ENCODE results near the gene ZFP64.
"Not testable (repeated sequence)": the region's sequence is repeated elsewhere in the genome, so short reads cannot be mapped to it uniquely, and the experiment has no call there.

The ZFP64 gene

GRCh38 chr20:52200870-52201269, 9.3 kb upstream of the ZFP64 start:
- peak; percentile 10 for DNase-seq

GRCh38 chr20:52196845-52197244, 5.3 kb upstream of the ZFP64 start:
- DNase-seq: no peak

GRCh38 chr20:52193886-52194545, 2.4 kb upstream of the ZFP64 start:
- DNase-seq: no peak

GRCh38 chr20:52193133-52193532, 1.6 kb upstream of the ZFP64 start:
- peak; percentile 25 for DNase-seq

GRCh38 chr20:52192719-52193007, 1.1 kb upstream of the ZFP64 start:
- not testable (repeated sequence) for DNase-seq

- DNase-seq: peak; percentile 6
Measured at GRCh38 chr20:52191916-52192718, 538 bp upstream of the ZFP64 start.

- no peak for DNase-seq
Measured at GRCh38 chr20:52190437-52191131, 995 bp downstream of the ZFP64 start.

DNA sequence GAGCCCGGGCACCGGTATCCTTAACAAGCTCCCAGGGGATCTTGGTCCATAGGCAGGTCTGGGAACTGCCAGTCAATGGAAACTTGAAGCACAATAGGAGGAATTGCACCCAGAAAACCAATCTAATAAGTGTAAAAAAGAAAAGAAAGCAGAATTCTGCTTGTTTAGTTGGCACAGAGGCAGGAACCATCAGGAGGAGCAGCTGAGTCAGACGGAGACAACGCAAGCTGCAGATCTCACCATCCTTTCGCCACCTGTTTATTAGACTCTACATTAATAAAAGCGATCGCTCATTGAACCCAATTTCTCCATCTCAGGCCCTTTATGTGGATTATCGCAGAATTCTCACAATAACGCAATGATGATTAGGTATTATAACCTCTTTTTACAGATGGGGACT, 9.8 kb downstream of the ZFP64 start:
- DNase-seq: no peak

DNA sequence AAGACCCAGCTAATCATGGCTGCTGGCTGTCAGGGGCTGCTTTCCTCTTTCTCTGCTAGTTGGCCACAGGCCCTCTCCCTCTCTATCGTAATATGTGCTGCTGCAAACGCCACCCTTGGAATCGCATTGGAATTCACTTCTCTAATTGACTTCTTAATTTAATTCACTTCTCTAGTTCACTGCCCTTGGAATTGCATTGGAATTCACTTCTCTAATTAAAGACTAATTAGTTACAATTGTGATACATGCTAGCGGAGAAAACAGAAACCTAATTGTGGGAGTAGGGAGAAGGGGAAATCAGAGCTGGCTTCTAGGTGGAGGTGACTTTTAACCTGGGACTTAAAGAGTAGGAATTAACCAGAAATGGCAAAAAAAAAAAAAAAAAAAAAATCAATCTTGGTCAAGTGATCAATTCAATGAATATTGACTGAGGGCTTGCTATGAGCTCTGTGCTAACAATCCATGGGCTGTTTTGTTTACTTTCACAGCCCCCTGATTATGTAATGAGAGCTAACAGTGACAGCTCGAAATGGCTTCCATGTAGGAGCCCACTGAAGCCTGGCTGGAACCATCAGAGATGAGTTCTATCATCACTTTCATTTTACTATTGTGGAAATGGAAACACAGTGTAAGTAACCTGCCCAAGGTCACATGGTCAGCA, 11.3 kb downstream of the ZFP64 start:
- no peak for DNase-seq

DNA sequence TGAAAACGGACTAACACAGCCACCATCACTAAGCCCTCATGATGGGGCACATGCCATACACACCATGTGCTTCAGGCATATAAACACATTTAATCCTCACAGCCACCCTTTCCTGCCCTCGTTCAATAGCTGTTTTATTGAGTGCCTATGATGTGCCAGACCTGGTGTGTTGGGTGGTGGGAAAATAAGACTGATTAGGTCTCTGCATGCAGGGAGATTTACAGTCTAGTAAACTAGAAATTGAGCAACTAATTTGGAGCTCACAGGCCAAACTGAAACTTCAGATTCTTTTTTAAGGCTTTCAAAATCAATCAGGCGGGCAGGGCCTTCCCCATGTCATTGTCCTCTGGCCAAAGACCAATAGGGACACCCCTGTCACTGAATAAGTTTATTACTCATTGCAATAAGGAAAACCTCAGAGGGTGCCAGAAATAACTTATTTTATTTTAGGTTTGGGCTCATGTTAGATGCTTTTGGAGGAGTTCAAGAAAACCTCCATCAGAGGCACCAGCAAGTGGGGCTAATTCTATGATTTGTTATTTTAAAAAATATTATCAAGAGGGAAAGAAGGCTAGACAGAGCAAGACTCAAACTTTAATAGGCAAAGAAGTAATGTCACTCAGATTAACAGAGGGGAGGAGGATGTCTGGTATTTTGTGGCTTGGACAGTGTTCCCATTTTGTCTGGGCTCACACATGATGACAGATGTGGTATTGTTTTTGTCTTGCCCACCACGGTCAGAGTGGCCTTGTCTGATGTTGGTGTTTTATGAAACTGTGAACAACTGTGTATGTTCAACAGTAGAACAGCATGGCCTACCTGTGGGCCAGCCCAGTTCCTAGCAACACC, 12.0 kb downstream of the ZFP64 start:
- no peak for DNase-seq

DNA sequence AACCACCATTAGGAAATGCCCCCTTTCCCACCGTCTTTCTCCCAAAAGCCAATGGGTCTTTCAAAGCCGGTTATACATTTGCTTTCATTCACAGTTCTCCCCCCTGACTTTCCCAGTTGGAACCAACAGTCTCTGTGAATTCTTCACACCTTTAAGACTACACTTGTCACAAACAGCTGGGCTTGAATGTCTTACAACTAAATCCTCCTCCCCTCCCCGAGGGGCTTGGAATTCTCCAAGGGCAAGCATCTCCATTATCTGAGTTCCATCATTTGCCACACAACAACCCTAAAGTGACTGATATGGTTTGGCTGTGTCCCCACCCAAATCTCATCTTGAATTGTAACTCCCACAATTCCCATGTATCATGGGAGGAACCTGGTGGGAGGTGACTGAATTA, 12.9 kb downstream of the ZFP64 start:
- no peak for DNase-seq

DNA sequence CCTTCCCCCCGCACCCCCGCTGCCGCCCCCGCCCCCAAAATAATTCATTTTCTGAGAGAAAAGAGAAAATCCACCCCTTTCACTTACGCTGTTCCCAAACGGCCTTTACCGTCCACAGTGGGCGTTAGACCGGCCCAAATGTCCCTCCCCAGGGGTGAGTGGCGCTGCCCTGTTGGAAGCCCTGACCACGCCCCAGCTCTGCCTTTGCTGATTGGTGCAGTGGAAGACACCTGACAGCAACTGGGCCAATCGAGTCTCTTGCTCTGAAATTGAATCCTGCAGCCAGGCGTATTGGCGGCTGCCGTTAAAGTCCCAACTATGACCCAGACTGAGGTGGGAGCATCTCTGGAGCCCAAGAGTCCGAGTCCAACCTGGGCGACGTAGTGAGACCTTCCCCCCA, 15.7 kb downstream of the ZFP64 start:
- DNase-seq: no peak

- DNase-seq: no peak
Measured at GRCh38 chr20:52172392-52173047, 19.1 kb downstream of the ZFP64 start.

DNA sequence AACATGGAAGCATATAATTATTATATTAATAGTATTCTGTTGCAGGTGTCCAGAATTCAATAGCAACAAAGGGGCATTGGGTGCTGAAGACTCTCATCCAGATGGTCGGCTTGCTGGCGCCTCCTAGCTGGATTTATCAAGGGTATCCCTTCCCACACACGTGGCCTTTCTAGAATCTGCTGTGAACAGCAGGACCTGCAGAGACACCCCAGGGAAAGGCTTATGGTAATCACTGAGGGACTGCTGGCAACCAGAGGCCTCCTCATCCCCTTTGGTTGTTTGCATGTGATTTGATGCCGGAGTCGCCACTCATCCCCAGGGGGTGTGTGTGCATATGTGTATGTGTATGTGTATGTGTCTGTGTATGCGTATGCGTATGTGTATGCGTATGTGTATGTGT, 20.6 kb downstream of the ZFP64 start:
- DNase-seq: no peak

DNA sequence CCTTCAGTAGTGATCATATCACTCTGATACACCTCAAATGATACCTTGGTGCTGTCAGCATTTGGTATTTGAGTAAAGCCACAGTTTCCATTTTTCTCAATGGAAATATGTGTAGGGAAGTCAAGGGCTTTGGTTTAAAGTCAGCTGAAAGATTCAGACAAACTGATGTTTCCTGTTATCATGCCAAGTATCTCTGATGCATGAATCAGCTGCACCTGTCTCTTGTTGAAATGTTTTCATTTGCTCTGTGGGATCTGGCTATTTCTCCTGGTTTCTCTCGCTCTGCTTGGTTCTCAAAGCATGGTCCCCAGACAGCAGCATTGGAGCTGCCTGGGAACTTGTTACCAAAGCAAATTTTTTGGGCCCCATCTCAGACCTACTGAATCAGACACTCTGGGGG, 23.5 kb downstream of the ZFP64 start:
- DNase-seq: no peak

- DNase-seq: no peak
Measured at GRCh38 chr20:52167232-52167840, 24.2 kb downstream of the ZFP64 start.

- DNase-seq: no peak
Measured at GRCh38 chr20:52166150-52166549, 25.4 kb downstream of the ZFP64 start.

DNA sequence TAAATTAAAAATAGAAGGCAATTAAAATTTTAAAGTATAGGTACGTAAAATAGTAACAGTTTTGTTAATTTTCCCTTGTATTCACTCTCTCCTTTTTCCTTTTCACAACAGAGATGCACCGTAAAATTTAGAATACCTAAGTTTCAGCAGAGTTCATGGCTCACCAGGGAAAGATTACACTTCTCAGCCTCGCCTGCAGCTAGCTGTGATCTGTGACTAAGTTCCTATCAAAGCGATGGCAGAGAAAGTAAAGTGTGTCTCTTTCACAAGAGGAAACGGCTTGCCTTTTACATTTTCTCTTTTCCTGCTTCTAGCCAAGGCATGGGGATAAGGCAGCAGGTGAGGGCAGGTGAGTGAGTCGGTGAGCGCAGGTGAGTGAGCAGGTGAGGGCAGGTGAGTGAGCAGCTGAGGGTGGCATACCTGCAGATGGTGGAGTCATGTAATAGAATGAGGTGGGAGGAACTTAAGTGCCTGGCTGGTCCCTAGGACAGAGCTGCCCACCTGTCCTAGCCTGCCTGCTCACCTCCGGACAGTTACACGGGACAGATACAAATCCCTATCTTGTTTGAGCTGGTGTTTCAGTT, 30.9 kb downstream of the ZFP64 start:
- no peak for DNase-seq

DNA sequence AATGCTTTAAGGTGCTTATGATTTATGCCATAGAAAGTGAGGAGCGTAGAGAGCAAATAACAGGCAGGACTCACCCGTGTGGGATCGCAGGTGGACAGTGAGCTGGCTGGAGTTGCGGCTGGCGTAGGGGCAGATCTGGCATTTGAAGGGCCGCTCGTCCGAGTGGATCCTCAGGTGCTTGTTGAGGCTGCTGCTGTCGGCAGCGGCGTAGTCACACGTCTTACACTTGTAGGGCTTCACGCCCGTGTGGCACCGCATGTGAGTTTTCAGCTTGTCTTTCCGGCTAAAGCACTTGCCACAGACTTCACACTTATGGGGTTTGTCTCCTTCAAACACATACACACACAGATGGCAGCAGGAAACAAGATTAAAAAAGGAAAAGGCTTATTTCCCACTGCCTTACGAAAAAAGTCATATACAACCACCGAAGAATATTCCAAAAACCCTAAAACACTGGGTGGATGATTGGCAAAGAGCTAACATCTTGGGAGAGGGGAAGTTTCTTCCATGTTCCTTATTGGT, 31.5 kb downstream of the ZFP64 start:
- no peak for DNase-seq

DNA sequence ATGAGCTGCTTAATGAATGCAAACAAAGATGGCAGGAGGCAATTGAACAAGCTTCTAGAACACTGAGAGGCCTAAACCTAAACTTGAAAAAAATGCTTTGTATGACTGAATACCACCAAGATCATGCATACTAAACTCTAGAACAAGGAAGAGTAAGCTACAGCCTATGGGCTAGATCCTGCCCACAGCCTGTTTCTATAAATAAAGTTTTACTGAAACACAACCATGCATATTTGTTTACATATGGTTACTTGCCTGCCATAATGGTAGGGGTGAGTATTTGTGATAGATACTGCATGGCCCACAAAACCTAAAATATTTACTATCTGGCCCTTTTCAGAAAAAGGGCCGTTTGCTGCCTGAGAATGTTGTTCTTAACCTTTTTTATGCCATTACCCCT, 37.0 kb downstream of the ZFP64 start:
- no peak for DNase-seq

DNA sequence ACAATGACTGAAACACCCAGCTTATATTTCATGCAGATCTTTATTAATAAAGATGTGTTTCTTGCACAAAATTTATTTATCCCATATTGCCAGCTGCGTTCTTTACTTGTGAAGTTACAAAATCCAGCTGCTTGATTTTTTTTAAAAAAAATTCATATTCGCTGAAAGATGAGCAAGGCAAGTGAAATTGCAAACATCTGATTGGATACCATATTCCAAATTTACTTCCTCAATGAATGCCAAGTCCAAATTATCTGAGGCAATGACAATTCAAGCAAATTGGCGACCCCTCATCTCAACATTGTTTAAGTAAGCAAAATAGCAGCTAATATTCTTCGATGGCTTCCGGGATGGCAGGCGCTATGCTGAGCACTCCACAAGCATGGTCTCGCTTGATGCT, 37.7 kb downstream of the ZFP64 start:
- no peak for DNase-seq
